GM12865 (cell line): ENCODE measurements around the gene ZCRB1.

Experiments
- DNase-seq: peaks from one replicate; pipeline ENCODE4 v3.0.0; 2010; ENCODE audit warnings: low read depth
- H3K4me3 ChIP-seq: 2 replicates; pipeline ENCODE4 v1.5.1; 2011; ENCODE audit warnings: mild to moderate bottlenecking, low read depth, low read length, control low read depth
- CTCF ChIP-seq: IDR thresholded peaks from 2 replicates; pipeline ENCODE4 v1.5.1; 2011; ENCODE audit warnings: low read length, control low read depth, low read depth, inconsistent platforms; ENCODE audit not compliant: insufficient read depth; ENCODE audit errors: missing control alignments

ZCRB1 gene

DNA sequence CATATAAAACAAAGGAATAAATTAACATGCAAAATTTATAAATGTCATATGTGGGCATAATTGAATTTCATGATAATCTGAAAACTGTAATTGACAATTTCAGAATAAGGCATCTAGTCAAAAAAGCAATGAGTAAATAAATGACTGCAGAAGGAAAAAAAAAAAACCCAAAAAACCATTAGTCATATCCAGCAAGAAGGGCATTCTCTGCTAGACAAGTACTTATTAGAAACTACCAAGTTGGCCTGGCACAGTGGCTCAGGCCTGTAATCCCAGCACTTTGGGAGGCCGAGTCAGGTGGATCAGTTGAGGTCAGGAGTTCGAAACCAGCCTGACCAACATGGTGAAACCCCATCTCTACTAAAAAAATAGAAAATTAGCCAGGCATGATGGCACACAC is 17.5 kb downstream of the ZCRB1 start:
- DNase-seq: no peak
- TF ChIP-seq CTCF: no peak
- no peak overlapping the region for H3K4me3 ChIP-seq

DNA sequence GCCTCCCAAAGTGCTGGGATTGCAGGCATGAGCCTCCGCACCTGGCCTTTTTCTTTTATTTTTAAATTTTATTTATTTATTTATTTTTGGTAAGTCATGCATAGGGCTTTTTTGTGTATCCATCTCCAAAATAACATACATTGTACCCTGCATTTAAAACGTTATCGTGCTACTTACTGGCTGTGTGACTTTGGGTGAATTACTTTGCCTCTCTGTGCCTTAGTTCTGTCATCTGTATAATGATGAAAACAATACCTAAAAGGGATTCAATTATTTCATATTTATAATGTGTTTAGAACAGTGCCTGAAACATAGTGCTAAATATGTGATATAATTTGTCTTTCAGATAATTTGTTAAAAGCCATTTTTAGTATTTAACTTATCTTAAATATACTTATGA is 19.6 kb downstream of the ZCRB1 start:
- no peak for TF ChIP-seq CTCF
- H3K4me3 ChIP-seq: no peak overlapping the region
- DNase-seq: no peak

GRCh38 chr12:42299392-42300308 is 26.2 kb downstream of the ZCRB1 start:
- H3K4me3 ChIP-seq: peak overlapping the region; percentile 58
- peak; percentile 96 for DNase-seq
- TF ChIP-seq CTCF: no peak

- no peak for TF ChIP-seq CTCF
- DNase-seq: peak; percentile 73
- H3K4me3 ChIP-seq: peak overlapping the region; percentile 58
Measured at GRCh38 chr12:42298887-42299286, 27.0 kb downstream of the ZCRB1 start.

- DNase-seq: peak; percentile 75
- TF ChIP-seq CTCF: peak; percentile 68
- no peak overlapping the region for H3K4me3 ChIP-seq
Measured at GRCh38 chr12:42296503-42297109, 29.3 kb downstream of the ZCRB1 start.

DNA sequence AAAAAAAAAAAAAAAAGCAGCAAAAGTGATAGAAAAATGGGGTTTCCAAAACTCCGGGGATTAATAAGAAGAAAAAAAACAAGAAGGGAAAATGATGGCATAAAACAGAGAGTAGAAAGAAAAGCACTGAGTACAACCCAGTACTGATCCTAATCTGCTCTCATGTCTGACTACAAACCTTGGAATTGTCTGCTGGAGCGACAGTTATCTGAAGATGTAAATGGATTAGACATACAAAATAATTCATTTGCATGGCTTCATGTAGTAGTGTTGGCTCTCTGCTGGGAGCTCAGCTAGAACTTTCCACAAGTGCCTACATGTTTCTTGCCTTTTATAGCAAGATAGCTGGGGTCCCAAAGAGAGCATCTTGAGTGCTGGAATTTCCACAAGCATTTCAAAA is 34.2 kb downstream of the ZCRB1 start:
- TF ChIP-seq CTCF: no peak
- no peak overlapping the region for H3K4me3 ChIP-seq

GRCh38 chr12:42288544-42288943 is 37.4 kb downstream of the ZCRB1 start:
- DNase-seq: no peak
- H3K4me3 ChIP-seq: no peak overlapping the region
- no peak for TF ChIP-seq CTCF

More for the DNA sequence above, 34.2 kb downstream of the ZCRB1 start:
- no peak for DNase-seq
